NCI-H1092 (cell line): Measurements from ENCODE around the gene PLAC9.
A peak's percentile ranks its signal among the peaks of the same experiment; 100 is the strongest.

ENCODE experiments used
- DNase-seq: peaks from one replicate; lab custom pipeline; 2025; lab: John Stamatoyannopoulos, UW

PLAC9 gene

DNA sequence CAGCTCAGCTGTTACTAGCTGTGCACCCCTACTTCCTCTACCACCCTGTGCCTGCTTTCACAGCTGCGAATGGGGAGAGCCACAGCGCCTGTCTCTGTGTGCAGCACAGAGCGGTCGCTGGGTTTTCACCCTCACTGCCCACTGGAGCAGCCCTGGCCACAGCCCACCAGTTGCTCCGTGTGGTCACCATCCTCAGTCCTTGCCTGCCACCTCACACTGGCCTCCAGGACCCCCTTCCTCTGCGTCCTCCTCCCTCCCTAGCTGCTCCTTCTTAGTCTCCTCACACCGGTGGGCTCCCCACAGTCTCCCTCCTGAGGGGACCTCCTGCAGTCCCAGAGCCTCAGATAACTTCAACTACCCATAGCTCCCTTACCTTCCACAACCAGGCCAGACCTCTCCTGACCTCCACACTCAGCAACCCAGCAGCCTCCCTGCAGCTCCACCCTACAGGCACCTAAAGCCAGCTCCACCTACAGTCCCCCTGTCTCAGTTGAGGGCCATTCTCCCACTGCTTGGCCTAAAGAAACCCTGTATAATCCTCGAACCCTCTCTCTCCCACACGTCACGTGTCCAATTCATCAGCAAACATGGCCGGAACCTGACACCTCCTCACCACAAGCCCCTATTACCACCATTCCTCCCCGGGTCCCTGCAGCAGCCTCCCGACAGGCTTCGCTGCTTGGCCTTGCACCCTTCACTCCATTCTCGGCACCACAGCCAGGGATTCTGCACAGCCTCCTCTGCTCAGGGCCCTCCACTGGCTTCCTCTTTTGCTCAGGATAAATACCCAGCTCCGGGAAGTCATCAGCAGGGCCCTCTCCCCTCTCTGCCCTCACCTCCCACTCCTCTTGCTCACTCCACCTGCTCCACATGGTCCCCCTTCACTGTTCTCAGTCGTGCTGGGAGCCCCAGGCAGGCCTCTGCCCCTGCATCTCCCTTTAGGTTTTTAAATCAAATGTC, 28.1 kb downstream of the PLAC9 start:
- no peak for DNase-seq

DNA sequence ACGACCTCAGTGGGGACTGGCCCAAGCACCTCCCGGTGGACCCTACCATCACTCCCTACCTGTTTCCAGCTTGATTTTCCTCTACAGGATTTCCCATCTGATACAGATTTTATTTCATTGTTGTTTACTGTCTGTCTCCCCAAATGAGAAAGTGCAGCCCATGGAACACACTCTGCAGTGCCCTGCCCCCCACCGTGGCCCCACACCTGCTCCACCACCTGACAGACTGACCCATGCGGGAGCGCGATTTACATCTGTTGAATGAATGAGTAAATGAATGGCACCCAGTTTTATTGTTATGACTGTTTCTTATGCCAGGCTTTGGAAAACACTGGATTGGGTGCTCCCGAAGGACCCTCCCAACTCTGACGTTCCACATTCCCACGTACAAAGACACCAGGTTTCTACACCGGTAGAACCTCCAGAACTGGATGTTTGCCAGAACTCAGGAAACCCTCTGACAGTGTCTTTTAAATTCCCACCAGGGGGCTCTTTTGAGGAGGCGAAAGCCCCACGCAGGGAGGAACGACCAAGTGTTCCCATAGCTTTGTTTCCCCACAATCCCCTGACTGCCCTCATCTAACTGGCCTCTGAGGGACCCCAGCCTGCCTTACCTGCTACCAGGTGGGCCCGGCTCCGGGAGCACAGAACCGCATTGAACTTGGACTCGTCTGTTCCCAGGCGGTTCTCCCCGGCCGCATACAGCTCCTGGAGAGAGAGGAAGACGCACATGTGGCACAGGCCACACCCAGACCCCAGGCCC, 29.0 kb downstream of the PLAC9 start:
- DNase-seq = peak; percentile 26

DNA sequence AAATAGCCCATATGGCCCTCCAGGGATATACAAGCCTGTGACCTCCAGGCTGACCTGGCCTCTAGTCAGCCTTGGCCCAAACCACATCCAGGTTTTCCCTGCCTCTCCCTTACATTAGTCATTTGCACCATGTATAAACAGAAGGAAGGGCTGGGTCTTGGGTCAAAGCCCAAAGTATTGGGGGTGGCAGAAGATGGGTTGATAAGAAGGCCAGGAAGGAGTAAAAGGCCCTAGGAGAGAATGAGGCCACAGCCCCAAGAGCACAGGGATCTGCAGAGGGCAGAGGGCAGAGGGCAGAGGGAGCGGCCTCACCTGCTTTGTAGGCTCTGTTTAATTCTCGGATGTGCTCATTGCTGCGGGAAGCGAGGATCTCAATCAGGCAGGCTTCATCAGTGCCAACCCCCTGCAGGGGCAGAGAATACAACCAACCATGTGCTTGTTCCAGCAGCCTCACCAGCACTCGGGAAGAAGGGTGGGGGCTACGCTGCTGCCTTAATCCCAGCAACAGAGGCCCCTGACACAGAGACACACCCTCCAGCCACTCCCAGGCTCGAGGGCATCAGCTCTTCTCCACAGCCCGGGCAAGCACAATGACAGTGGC, 31.3 kb downstream of the PLAC9 start:
- no peak for DNase-seq

DNA sequence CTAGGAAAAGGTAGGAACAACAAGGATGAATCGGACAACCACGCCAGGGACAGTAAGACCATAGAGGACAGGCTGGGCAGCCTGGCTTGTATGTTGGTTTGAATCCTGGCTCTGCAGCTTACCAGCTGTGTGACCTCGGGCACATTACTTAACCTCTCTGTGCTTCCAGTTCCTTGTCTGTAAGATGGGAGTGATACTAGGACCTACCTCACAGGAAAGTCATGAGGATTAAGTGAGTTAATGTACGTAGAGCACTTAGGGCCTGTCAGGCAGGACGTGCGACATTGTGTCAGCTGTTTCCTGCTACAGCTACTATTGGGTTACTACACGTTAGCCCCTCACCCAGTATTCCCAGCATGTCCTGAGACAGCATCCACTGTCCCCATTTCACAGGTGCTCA, 32.1 kb downstream of the PLAC9 start:
- no peak for DNase-seq

DNA sequence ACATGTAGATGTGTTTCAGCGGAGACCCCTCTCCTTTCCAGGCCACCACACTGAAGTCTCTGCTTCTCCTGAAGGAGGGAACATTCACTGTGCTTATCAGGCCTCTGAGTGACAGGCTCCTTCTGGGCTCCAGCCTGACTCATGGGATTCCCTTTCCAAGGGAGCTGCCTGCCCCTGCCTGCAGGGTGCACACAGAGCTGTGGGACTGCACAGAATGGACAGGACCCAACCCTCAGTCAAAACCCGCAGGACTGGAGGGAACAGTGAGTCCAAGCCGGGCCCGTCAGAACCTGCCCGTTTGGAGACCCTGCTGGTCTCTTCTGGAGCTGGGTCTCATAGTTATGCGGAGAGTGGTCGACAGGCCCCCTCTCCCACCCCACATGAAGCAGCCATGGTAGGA, 32.6 kb downstream of the PLAC9 start:
- no peak for DNase-seq

DNA sequence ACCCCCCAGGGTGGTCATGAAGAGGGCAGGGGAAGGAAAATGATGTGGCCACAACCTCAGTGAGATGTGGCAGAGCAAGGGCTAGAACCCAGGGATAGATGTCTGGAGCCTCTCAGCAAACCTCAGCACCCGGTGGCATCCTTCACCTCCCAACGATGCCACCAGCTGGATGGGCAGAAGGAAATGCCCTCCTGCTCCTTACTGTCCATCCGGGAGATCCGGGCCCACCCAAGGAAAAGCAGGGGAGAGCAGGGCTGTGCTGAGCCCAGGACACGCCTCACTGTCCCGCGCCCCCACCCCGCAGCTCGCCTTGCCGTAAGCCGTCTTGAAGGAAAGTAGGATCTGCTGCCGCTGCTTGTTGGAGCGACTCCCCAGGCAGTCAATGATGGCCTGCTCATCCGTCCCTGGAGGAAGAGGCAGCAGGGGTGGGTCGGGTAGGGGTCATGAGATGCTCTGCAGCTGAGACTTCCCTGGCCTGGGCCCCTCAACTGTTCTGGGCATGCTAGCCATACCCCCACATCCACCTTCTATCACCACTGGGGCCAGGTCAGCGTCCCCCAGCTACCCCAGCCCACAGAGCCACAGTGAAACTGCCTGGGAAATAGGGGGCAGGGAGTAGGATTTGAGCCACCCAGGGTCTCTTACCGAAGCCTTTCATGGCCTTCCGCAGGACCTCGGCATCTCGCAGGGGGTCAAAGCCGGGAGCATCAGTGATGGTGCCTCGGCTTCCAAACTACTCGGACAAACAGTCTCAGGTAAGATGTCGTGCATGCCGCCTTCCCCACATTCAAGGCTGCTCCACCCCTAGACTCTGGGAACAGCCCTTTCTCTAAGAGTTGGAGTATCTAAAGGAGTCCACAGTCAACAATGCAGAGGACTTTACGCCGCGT, 34.3 kb downstream of the PLAC9 start:
- DNase-seq = no peak

DNA sequence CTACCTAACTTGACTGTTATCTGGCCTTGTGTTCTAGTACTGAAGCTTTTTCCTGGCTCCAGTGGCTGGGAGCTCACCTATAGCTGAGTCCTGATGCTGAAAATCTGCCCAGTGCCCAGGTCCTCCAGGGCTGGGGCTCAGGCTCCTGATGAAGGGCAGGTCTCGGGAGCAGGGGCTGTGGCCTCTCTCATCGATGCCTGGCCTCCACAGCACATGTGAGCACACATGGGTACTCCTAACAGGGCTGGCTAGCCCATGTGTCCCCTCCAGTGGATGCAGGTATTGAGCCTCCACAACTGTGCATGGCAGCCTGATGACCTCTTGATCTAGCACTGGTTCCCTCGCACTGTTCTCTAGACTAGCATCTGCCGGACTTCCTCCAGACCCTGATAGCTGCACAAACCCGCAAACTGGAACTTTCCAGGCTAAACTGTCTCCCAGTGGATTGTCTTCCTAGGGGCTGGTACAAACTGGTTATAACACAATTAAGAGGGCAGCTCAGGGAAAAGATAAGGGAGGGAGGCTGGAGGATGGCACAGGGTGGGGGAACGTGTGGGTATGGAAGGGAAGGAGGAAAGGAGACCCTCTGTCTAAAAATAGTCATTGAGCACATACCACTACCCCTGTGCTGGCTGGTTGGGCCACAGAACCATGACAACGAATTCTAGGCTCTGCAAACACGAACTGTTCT, 35.1 kb downstream of the PLAC9 start:
- DNase-seq = no peak

DNA sequence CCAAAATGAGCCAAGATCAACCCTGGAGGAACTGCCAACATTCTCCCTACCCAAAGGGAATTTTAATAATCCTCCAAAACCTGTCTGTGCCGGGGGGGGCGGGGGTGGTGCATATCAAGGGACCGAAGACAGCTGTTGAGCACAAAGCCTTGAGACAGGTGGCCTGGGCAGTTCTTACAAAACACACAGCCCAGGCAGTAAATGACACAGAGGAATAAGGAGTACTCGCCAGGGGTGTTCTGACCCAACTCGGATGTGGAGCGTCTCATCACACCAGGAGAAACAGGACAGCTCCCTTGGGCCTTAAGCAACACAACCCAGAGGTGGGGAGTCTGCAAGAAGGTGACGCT, 35.6 kb downstream of the PLAC9 start:
- DNase-seq = no peak

DNA sequence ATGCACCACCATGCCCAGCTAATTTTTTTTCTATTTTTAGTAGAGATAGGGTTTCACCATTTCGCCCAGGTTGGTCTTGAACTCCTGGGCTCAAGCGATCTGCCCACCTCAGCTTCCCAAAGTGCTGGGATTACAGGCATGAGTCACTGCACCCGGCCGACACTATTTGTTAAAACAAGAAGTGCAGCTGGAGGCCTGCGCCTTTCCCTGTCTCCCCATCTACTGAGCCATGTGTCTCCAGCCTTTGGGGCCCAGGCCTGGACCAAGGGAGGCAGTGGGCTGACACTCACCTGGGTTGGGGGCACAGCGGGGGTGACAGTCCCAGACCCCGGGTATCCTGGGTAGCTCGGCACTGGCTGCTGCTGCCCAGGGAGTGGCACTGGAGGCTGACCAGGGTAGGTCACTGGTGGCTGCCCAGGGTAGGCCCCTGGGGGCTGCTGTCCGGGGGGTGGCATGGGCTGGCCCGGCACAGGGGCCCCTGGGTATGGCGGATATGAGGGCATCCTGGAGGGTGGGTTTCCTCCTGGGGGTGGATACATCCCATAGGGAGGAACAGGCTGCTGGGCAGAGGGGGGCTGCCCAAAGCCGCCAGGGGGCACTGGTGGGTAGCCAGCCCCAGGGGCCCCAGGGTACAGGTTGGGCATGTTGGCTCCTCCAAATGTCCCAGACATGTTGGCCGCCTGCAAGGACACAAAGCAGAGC, 36.3 kb downstream of the PLAC9 start:
- DNase-seq = no peak

DNA sequence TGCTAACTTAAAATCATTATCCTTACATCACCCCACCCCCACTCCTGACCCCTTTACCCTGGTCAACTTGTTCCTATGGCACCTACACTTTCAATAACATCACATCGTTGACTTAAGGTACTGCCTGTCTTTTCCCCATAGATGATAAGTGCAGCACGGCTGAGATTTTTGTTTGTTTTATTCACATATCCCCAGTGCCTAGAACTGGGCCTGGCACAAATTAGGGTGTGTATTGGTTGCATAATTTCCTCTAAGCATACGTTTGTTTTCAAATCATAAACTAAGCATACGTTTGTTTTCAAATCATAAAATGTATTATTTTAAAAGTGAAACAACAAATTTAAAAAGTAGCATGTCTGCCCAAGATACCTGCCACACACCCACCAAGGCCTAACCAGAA, 37.5 kb downstream of the PLAC9 start:
- no peak for DNase-seq

DNA sequence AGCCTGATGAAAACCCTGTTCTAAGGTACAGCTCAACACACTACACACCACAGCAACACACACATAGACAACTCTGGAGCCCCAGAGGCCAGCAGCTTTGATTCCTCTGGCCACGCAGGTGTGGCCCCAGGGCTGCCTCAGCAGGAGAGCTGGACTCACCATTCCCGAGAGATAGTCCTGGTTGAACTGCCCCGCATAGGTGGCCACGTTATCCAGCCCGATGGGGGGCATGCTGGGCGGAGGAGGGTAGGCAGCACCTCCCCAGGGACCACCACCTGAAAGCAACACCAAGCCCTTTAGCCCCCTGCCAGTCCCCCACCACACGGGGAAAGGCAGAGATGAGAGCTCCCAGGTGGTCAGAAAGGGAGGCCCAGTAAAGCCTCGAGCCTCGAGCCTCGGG, 38.1 kb downstream of the PLAC9 start:
- DNase-seq = no peak

DNA sequence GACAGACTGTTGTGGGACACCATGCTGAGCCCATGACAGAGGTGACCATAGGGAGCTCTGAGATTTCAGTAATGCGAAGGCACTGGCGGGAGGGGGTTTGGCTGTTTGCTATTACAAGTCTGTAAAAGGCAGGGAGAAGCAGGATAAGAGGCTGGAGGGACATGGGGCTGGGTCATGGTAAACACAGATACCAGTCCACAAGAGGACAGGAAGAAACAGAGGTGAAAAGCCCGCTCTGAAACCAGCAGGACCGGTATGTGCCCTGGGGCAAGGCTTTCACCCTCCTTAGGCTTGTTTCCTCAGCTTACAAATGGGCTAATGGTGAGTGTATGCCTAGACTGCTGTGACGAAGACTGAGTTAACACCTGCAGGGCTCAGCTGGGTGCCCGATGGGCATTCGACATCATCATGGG, 38.7 kb downstream of the PLAC9 start:
- DNase-seq = no peak

DNA sequence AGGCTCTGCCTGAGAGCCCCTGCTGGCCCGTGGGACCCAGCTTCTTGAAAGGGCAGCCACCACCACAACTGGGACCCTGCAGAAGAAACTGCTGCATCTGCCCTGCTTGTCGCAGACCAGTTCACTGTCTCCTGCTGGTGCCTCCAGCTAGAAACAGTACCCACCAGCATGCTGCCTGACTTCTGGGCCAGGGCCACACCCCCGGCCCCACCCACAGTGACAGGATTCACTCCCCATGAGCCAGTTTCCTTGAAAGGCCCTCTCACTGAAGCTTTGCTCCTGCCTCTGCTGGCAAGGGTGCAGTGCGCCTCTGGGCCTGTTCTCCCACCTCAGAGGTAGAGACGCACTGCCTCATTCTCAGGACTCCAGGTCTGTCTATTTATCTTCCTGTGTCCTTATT, 40.4 kb downstream of the PLAC9 start:
- no peak for DNase-seq

DNA sequence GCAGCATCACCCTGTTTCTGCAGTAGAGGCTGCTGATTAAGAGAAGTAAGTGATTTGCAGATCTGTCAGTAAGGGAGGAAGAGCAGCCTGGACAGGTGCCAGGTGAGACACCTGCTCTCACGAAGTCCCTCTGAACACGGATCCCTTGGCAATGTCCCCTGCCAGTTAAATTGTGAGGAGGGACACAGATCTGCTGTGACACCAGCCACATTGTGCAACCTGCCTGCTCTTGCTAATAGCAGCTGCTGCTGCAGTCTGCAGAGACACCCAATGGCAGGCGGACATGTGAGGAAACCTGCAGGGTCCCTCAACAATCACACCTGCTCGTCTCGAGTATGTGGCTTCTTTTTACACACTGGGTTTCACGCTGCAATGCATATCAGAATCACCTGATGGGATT, 40.9 kb downstream of the PLAC9 start:
- DNase-seq = no peak

DNA sequence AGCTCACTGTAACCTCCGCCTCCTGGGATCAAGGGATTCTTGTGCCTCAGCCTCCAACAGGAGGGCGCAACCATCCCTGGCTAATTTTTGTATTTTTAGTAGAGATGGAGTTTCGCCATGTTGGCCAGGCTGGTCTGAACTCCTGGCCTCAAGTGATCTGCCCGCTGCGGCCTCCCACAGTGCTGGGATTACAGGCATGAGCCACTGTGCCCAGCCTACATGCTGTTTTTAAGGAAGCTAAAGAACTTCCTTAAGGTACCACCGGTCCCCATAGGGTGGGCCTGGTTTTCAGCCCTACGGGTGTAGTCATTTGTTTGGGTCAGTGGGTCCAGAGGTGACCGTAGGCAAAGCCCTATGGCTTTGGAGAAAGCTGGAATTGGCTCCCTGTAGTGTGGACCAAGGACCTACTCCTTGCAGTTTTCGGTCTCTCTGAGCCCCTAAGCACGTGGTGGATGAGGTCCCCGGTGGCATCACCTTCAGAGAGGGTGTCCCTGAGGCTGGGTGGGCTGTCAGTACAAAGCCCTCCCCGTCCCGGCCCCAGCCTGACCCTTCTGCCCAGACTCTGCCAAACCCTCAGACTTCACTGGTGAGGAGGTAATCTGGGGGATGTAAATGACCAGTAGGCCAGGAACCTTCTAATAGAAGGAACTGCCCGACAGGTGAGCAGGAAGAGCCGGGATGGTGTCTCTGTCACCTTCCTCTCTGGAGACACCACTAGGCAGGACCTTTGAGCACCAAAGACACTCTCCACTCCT, 42.3 kb downstream of the PLAC9 start:
- no peak for DNase-seq

DNA sequence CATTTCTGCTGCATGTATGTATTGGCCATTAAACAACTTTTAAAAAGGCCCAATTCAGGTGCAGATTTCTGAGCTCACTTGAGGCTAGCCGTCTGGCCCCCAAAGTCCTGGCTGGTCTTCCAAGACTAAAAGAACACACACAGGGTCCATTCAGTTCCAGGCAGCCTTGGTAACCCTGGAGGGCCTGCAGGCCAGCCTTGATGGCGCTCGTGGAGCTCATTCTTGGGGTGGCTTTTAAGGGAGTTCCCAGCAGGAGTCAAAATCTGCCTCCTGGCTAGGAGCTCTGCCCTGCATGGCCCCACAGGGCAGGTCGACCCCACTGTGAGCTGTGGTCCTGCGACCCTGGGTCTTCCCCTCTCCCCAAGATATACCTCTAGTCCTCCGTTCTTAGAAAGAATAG, 44.0 kb downstream of the PLAC9 start:
- DNase-seq = no peak

DNA sequence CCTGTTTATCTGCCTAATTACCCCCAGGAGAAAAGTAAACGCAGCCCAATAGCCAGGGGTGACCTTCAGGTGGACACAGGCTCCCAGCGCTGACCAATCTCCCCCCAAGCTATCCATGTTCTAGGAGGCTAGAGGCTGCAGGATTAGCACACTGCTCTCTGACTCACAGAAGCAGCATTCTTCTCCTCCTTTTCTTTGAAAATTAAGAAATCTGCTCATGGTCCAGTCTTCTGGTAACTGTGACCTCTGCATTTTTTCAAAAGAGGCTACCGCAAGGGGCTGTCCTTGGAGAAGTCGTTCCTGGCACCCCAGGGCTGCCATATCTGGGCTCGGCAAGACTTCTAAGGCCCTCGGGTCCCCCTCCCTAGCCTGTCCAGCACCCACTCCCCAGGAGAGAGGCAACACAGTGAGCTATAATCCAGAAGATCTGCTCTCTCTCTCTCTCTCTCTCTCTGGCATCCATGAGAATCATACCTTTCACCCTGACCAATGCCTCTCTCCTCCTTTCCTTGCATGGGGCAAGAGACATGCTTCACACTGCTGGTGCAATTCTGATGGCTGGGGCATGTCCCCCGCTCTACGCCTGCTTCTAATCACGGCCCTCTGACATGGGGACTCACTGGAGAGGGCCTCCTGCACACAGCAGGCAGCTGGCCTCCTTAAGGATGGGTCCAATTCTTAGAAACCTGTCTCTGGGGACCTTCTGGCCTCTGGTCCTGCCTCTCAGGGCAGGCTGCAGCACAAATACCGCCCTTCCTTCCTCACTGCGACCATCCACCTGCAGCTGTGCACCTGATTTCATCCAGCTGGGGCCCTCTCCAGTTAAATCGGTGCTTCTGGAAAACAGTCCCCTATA, 45.5 kb downstream of the PLAC9 start:
- DNase-seq = no peak

DNA sequence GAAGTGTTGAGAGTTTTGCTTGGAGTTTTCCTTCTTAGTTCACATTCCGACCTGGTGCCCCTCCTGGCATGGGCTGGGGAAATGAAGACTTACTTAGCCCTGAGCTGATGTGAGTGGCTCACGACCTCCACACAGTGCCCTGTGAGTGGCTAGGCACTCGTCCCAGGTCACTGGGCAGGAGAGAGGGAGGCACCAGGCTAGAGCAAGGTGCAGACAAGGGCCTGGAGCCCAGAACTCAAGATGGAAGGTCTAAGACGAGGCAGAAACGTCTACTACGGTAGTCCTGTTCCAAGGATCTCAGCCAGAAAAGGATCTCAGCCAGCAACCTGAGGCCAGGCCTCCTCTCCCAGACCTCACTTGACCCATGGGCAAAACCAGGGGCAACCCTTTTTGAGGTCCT, 50.5 kb downstream of the PLAC9 start:
- no peak for DNase-seq

DNA sequence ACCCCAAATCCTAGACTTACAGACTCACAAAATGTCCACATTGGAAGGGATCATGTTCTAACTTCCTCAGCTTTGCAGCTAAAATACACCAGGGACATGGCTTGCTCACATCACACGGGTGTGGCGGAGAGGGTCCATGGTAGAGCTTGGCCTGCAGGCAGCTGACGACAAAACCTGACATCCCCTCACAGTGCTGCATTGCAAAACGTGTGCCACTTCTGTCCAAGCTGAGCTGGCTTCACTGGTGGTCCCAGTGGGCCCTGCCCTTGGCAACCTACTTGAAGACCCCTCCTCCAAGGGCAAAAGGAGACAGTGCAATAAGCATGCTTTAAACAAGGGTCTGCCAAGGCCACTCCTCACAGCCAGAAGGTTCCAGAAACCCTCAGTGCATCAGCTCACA, 50.9 kb downstream of the PLAC9 start:
- DNase-seq = no peak
